Hematopoietic multipotent progenitor cell treated with erythropoietin and hydrocortisone succinate and interleukin-3 and kit ligand, for 4 days (in vitro differentiated cells): ENCODE data around the gene NKD2.
"Not testable (repeated sequence)": the region's sequence is repeated elsewhere in the genome, so short reads cannot be mapped to it uniquely, and the experiment has no call there.

Experiments used
- DNase-seq: peaks from one replicate; pipeline ENCODE4 v3.0.0-alpha.2; 2015

NKD2 gene, protein sequence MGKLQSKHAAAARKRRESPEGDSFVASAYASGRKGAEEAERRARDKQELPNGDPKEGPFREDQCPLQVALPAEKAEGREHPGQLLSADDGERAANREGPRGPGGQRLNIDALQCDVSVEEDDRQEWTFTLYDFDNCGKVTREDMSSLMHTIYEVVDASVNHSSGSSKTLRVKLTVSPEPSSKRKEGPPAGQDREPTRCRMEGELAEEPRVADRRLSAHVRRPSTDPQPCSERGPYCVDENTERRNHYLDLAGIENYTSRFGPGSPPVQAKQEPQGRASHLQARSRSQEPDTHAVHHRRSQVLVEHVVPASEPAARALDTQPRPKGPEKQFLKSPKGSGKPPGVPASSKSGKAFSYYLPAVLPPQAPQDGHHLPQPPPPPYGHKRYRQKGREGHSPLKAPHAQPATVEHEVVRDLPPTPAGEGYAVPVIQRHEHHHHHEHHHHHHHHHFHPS

DNA sequence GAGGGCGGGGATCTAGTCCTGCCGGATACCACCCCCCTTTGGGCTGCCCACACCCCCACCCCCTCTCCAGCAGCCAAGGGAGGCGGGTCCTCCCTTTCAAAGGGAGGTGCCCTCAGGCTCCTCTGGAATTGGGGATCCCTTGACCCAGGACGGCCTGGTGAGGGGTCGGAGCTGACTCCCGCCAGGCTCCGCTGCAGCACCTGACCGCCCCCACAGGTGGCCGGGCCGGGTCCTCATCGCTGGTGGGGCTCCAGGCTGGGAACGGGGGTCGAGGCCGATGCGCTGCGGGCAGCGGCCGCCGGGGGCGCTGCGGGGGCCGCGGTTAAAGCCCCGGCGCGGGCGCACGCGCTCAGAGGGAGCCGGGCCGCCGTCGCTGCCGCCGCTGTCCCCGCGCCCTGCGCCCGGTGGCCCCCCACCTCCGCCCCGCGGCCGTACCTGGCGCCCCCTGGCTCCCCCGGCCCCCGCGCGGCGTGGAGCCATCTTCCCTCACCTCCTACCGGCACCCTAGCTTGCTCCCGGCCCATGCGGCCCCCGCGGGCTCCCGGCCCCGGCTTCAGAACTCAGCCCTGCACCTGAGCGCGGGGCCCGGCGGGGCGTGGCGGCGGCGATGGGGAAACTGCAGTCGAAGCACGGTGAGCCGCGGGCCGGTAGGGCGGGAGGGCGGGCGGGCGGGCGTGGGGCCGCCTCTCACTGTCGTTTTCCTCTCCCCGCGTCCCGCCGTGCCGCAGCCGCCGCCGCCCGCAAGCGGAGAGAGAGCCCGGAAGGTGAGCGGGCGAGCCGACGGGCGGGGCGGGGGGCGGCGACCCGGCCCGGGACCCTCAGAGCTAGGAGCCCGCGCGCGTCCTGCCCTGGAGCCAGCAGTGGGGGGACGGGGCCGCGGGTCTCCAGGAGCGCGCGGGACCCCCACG, at the start of gene NKD2:
Gene NKD2 (plus strand): TSS at position 352 of the 908 bp plus-strand sequence. CDS start 256 bp downstream, at position 608.
- DNase-seq, result peak; percentile 62

DNA sequence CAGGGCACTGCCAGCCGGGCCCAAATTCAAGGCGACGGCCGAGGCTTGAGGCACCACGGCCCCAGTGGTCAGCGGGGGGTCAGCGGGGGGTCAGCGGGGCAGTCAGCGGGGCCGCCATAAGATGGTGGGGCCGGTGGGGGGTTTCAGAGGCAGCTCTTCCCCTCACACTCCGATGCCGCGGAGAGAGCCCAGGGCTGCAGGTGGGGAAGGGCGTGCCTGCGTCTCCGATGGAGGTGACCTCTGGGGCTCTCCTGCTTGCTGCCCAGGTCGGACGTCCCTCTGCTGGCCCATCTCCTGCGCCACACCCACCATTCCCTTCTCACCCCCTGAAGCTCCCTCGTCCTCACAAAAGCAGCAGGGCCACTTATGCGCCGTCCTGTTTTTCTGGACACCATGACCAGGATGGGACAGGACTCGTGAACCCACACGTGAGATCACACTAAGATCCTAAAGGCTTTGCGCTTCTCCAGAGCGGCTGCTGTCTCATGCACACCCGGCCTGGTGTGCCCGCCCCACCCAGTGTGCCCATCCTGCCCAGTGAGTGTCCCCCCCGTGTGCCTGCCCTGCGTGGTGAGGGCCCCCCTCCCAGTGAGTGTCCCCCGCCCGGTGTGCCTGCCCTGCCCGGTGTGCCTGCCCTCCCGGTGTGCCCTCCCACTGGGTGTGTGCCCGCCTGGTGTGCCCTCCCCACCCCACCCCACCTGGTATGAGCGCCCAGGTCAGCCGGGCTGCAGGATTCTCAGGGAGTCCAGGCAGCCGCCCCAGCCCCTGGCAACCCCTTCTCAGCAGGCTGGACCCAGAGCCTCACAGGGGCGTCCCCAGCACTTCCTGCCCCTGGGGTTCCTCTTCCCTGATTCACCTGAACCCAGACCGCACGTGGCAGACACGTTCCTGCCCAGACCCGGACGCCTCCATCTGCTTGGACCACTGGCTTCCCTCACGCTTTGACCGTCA, 48.7 kb upstream of the NKD2 start:
- no peak for DNase-seq

DNA sequence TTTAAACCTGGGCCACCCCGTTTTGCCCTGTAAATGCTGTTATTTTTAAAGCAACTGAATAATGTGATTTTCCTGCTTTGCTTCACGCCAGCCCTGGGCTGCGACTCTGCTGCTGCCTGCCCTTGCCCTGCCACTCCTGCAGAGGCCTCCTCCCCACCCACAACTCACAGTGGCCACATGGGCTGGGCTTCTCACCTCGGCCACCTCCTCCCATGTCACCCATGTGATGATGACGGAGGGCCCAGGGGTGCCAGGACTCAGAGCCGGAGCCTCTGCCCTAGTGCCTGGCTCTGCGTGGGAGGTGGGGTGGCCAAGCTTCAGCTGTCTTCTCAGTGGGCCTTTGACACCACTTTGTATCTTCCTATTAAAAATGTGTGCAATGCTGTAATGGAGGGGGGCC, 48.1 kb upstream of the NKD2 start:
- no peak for DNase-seq

DNA sequence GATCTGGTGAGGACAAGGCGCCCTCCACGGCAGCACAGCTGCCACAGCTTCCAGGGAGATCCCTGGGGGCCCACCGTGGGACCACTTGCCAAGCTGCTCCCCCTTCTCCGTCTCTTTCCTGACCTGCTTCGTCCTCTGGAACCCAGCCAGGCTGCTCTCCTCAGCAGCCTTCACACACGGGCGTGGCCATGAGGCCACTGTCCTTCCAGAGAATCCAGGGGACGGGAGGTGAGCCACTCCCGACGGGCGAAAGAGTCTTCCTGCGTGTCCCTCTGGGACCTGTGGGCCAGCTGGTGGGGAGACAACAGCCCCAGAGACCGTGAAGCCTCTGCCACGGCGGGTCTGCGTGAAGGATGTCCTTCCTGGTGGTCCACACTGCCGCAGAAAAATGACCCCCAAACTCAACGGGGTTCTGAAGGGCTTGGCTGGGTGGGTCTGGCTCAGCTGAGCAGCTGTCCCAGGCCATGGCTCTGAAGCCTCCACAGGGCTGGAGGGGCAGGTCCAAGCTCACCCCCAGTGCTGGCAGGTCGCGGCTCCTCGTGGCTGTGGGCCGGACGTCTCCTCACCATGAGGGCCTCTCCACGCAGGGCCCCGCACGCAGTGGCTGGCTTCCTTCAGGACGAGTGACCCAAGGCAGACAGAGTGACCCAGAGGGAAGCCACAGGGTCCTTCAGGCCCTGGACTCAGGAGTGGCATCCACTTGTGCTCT, 47.4 kb upstream of the NKD2 start:
- DNase-seq, result no peak

DNA sequence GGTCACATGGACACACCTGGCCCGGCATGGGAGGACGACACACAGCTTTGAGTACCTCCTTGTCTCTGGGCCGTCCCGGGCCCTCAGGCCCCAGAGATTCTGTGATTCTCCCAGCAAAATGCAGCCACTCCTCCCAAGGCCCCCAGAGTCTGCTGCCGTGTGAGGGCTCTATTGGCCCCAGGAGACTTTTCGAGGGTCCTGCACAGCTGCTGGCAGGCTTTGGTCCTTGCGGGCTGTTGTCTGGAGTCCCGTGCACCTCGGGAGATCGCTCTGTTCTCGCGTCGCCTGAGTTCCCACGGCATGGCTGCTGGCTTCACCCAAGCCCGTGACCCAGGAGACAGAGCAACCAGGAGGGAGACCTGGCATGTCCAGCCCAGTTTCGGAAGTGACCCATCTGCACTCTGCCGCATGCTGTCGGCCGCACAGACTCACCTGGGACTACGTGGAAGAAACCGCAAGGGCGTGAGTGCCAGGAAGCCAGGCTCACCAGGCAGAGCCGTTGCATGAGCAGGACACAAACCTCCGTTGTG, 46.8 kb upstream of the NKD2 start:
- DNase-seq, result no peak

DNA sequence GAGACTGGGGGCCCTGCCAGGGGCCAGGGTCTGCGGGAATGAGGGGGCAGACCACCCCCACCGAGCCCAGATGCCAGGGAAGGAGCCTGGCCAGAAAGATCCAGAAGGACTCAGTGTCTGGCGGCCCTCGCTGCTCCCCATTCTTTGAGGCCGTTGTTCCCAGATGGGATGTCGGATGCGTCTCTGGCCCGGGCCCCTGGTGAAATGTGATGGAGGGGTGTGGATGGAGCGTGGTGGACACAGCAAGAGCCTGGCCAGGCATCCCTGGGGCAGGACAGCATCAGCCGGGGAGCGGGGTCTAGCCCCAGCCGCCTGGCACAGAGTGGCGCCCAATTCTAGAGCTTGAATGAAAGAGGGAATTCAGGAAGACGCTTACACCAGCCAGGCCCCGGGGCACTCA, 46.2 kb upstream of the NKD2 start:
- DNase-seq, result no peak

DNA sequence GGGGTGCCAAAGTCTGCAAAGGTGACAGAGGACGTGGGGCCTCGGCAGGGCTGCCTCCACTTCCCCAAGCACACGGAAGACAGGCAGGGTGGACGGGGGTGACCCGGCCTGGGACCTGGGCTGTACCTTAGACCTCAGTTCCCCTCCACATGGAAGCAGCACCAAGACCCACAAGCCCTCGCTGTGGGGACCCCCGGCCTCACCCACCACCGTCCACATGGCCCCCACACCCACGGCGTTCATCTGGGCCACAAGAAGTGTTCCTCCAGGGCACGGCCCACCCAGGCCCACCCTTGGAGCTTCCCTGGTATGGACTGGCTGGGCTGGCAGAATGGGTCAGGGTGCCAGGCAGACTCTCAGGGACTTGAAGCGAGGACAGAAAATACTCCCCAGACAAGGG, 45.8 kb upstream of the NKD2 start:
- DNase-seq, result no peak

DNA sequence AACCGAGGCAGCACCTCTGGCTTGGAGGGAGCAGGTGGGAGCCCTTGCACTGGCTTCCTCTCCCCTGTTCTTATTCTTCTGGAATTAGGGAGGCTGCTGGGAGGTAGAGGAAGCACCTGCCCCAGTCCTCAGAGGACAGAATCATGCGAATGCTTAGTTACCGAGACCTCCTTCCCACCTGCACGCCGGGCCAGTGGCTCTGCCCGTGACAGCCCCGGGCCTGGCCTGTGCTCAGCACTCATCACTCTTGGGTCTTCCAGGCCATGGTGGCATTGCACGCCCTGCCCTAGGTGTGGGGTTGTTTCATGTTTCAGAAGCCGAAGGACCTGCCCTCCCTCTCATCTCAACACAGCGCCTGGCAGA, 45.3 kb upstream of the NKD2 start:
- no peak for DNase-seq

DNA sequence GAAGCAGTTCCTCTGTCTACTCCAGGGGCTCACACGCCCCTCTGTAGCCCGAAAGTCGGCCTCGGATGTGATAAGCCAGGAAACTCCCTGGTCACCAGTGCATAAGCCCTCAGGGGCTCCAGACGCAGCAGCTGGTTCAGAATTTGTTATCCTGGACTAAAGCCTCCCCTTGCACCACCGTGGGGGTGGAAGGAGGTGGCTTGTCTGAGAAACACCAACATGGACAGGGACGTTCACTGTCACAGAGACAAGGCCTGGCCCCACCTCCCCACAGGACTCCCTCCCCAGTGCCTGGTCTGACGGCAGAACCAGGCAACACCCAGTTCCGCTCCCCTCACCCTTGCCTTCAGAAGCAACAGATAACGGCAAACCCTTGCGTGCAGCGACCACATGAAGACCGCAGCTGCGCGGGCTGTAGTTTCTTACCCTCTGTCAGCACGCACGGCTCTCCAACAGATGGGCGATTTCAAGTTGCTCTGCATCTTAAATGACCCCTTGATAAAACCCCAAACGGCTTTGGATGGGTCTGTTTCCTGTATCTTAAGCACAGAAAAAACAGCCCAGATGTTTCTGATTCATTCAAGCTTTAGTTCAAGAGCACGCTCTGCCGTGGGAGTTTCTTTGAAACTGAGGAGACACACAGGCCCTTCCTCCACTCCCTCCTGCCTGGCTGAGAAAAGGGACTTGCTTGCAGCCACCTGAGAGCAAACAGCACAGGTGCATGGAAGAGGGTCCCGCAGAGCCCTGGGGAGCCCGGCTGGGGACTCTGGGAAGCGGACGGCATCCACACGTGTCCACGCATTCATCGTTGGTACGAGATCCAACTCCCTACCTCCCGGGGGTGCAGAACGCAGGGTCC, 44.7 kb upstream of the NKD2 start:
- DNase-seq, result peak; percentile 79

DNA sequence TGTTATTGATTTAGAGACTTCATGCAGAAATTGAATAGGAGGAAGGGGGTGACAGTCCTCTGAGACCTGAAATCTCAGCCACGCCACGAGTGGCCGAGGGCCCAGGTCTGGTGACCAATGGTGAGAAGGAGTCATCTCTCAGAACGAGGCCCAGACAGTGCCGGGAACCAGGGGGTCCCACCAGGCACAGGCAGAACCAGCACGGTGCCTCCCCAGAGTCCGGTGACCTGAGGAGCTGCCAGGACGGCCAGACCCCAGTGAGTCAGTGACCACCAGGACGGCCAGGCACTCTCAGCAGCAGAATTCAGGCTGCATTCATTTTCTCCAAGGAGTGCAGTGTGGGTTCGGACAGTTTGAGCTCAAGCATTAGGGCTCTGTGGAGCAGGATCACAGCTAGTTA, 43.8 kb upstream of the NKD2 start:
- DNase-seq, result no peak

DNA sequence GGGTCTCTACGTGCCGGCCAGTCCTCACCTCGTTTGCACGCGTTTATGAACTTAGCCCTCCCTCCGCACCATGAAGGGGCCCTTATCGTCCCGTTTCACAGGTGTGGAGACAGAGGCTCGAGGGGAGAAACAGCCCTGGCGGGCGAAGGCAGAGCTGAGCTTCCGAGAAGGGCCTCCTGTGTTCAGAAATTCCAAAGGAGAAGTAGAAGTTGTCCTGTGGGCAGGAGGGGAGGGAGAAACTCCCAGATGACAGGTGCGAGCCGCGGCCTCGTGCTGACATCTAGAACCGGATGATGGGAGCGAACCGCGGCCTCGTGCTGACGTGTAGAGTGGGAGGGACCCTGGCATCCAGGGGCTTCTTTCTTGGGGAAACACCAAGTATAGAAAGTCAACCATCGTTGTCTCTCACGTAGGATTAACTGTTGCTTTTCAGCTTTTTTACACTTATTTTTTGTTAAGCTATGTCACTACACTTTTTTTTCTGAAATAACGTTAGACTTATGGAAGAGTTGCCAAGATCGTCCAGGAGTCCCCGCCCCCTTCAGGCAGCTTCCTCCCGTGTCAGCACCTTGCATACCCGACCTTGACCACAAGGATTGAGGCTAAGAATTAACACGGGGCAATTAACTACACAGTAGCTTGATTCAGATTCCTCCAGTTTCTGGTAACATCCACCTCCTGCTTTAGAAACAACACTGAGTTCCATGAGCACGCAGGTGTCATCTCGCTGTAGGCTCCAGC, 42.8 kb upstream of the NKD2 start:
- DNase-seq, result no peak

DNA sequence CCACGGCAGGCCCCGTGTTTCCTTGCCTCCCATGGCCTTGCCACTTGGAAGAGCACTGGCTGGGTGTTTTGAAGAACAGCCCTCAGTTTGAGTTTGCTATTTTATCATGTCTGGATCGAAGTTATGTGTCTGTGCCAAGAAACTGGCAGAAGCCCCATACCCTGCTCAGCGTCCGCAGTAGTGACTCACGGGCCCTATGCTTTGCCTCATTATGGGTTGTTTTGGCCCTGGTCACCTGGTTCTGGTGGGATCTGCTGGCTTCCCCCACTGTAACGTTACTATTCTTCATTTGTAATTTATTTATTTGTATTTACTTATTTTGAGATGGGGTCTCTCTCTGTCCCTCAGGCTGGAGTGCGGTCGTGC, 42.3 kb upstream of the NKD2 start:
- DNase-seq, result no peak

DNA sequence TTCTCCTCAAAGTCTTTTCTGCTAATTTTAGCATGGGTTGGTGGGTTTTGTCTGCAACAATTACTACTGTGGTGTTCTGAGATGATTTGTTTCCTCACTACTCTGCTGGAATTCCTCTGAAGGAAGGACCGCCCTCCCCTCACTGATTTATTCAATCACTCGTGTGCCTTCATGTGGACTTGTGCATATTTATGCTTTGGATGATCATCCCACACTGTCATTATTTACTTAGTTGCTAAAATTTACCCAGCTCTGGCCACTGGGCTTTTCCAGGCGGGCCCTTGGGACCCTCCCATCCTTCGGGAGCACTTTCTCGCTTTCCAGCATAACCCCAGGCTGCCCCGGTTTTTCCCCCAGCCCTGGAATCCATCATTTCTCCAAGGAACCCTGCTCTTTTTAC, 41.7 kb upstream of the NKD2 start:
- DNase-seq, result no peak

DNA sequence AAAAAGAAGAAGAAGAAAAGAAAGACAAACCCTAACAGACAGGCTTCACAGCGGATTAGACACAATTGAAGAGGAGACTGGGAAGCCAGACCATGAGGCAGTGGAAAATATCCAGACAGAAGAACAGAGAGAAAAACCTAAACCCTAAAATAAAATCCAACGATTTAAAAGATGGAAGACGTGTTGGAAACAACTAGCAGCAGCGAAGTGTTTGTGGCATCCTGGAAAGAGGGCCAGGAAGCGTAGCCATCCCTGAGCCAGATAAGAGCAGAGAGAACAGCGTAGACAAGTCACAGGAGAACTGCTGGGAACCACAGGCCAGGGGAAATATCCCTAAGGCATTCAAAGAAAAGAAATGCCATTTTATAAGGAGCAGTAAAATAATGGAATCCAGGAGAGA, 39.7 kb upstream of the NKD2 start:
- DNase-seq, result no peak

DNA sequence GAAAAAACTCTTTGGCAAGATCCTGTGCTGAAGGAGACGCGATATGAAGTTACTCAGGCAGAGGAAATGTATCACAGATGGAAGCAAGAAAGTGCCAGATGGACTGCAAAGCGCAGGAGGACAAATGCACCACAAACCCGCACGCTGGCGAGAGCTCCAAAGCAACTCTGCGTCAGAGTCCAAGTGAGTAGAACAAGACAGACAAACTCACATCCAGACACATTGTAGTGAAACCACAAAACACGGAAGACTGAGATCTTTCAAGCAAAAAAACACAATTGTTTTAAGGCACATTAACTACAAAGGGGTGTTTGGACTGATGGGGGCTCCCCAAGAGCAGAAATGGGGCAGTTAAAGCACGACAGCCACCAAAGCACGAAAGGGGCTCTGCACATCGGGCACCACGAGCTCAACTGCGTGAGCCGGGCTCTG, 39.2 kb upstream of the NKD2 start:
- DNase-seq, result no peak

DNA sequence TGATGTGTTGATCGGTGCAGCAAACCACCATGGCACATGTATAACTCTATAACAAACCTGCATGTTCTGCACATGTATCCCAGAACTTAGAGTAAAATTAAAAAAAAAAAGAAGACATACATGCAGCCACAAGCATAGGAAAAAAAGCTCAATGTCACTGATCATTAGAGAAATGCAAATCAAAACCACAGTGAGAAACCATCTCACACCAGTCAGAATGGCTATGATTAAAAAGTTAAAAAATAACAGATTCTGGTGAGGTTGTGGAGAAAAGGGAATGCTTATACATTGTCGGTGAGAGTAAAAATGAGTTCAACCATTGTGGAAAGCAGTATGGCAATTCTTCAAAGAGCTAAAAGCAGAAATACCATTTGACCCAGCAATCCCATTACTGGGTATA, 36.0 kb upstream of the NKD2 start:
- not testable (repeated sequence) for DNase-seq

DNA sequence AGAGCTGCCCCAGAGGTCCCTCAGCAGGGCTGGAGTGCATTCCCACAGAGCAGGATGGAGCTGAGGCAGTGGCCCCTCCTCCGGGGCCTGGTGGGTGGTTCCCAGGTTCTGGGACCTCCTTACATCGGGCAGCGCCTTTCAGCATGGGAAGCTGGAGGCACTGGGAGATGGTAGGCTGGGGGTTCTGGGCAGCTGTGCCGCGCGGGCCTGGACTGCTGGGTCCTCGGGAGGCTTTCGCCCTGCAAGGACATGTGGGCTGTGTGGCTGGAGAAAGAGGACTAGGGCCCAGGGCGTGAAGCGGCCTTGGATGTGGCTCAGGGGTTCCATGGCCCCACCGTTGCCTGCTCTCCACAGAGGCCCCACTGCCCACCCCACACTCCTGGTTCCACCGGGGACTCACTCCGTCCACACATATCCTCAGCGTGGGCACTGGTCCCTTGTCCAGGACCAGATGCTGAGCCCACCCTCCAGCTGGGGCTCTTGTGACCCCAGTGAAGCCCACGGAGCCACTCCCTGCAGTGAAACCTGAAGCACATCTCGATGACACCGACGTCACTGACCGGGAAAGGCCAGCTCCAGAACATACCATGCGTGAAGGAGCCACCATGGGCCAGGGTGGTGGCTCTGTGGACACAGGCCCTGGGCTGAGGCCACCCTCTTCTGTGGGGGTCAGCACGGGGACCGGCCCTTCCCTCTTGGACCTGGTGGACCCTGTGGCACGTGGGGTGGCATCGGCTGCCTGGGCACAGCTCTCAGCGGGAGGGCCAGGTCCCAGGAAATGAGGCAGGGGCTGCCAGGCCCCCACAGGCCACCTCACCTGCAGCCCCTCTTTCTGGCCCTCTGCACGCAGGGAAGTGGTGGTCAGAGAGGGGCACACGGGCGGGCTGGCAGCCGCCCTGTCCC, 31.5 kb upstream of the NKD2 start:
- no peak for DNase-seq

DNA sequence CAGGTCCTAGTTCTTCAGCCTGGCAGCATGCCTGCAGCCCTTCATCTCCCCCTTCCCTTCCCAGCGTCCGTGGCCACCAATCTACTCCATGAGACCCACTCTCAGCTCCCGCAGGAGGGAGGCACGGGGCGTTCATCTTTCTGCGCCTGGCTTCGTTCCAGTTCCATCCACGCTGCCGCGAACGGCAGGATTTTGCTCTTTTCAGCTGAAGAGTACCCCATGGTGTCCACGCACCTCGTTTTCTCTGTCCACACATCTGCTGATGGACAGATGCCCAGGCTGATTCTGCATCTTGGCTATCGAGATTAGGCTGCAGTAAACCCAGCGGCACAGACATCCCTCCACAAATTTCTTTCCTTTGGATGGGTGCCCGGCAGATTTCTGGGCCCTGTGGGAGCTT, 30.5 kb upstream of the NKD2 start:
- DNase-seq, result no peak

DNA sequence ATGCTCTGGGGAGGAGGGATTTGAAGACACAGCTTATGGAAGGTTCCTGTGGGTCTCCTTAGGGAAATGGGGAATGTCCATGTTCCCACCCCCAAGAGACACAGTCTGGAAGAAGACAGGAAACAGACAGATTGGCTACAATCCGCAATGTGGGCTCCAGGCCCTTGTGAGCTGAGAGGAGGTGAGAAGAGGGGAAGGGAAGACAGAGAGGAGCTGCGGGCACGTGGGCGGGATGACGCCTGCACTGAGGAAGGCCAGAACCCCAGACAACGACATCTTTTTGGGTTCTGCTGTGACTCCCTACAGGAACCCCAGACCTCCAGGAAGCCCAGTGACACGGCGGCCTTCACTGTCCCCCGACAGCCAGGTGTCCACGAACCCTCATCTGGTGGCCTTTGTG, 29.9 kb upstream of the NKD2 start:
- DNase-seq, result no peak
